GM18873 (cell line): ENCODE data around the gene CCM2.

Source experiments
- ATAC-seq: cut with Tn5 transposase; IDR thresholded peaks from one replicate; pipeline ENCODE4 v1.9.1; 2021; ENCODE audit warnings: mild to moderate bottlenecking, moderate library complexity, moderate number of reproducible peaks; ENCODE audit not compliant: unreplicated experiment, low FRiP score

Gene CCM2

DNA sequence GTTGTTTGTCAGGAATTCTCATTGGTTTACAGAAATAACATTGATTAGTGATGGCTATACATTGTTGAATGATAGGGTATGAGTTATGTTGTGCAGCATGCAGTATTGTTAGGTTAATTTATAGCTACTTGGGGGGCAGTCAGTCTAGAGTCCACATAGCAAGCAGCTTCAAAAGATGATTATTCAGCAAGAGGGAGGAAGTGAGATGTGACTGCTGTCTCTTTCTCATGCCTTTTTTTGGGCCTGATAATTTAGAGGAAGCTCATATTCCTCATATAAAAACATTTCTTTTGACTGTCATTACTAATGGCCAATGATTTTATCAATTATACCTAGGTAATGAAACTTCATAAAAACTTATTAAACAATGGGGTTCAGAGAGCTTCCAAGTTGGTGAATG is 114.9 kb downstream of the CCM2 start:
- ATAC-seq: no peak

DNA sequence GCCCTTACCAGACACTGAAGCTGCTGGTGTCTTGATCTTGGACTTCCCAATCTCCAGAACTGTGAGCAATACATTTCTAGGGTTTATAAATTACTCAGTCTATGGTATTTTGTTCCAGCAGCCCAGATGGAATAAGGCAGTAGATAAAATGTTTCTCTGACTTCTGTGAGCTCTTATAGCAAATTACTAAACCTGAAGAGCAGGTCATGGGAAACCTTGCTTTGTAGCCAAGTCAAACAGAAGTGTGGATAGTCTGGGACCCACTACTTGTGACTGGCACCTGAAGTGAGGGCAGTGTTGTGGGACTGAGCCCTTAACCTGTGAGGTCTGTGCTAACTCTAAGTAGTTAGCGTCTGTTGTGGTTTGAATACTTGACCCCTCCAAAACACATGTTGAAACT is 116.0 kb downstream of the CCM2 start:
- no peak for ATAC-seq

DNA sequence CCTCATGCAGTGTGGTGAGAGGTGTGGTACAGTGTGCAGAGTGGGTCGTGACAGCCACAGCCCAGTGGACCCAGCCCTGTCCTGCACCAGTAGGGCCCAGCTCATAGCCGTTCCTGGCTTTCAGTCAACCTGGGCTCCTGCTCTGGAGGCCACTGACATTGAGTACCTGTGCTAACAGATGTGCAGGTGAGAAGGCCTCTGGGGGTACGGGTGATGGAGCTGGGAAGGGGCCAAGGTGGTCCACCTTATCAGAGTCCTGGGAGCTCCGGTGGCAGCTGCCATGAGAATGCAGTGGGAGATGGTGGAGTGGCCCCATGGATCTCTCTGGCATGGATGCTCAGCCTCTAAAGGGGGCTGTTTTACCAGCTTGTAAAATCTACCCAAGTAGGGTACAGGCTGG is 117.6 kb downstream of the CCM2 start:
- ATAC-seq: no peak

DNA sequence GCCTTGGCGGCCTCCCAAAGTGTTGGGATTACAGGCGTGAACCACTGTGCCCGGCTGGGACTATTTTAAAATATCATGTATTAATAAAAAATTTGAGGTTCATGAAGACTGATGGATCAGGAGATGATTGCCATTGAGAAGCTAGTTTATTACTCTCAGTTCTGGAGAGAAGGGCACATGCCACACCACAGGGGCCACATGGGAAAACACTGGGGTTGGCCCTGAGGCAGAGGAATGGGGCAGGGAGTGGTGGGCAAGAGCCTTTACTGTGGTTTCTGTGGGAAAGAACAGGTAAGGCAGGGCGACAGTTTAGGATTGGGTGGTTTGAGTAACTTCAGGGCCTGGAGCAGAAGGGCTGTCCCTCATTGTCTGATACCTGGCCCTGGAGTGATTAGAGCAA is 118.3 kb downstream of the CCM2 start:
- no peak for ATAC-seq

DNA sequence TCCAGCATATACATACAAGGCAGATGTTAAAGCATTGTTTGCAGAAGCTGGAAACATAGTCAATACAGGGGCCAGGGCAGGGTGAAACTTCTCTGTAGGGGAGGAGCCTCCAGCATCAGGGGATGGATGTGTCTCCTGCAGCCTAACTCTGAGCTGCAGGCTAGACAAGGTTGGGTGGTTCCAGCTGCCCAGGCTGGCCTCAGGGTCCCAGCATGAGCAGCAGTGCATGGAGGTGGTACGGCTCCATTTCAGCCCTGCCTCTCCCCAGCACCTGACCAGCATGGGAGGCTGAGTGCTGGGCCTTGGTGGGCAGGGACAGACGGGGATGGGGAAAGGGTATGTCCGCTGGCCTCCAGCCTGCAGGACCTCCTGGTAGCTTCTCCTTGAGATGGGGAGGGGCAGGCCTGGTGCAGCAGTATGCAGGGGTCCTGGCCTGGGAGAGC is 118.9 kb downstream of the CCM2 start:
- ATAC-seq: no peak

DNA sequence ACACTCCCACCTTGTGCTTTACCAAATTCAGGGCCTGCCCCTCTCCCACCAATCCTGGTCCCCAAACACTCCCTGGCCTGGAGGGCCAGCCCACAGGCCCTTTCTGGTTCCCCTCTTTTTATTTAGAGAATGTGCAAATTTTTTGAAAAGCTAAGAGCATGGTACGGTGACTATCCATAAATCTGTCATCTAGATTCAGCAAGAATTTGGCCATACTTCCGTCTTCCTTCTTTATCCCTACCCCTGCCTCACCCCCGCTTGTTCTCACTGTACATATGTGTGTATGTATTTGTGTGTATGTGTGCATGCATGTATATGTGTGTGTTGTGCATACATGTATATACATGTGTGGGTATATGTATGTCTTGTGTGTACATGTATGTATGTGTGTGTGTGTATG is 119.5 kb downstream of the CCM2 start:
- no peak for ATAC-seq

DNA sequence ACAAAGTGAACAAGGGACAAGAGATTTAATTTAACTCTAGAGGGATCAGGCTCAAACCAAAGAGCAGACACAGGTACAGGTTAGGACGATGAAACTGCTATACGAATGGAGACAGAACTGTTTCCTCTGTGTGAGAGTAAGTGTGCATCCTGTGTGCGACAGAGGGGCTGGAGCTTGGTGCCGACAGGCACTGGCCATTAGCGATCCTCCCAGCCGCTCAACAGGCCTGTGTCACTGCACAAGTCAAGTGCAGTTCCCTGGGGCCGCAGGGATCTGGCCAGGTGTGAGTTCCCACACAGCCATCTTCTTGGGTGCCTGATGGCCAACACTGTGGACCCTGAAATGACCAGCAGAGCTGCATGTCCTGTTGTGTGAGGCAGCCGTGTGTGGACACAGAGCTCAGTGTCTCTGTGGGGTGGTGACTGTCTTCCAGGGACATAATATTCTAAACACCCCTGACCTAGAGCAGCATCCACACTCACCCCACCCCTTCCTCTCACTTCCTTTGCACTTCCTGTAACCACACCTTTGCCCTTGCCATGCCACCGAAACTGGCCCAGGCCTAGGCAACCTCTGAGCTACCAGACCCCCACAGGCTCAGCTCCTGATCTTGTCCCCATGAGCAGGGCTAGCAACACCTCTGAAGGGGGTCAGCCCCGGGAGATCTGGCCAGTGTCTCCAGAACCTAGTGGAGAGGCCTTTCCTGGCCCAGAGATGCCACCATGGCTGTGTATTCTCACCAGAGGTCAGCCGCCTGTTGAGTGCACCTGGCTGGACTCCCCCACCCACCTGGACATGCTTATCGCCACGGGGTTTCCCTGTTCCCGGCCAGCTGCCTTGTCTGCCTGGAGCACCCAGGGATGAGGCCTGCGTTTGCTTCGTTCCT is 123.2 kb downstream of the CCM2 start:
- ATAC-seq: no peak

DNA sequence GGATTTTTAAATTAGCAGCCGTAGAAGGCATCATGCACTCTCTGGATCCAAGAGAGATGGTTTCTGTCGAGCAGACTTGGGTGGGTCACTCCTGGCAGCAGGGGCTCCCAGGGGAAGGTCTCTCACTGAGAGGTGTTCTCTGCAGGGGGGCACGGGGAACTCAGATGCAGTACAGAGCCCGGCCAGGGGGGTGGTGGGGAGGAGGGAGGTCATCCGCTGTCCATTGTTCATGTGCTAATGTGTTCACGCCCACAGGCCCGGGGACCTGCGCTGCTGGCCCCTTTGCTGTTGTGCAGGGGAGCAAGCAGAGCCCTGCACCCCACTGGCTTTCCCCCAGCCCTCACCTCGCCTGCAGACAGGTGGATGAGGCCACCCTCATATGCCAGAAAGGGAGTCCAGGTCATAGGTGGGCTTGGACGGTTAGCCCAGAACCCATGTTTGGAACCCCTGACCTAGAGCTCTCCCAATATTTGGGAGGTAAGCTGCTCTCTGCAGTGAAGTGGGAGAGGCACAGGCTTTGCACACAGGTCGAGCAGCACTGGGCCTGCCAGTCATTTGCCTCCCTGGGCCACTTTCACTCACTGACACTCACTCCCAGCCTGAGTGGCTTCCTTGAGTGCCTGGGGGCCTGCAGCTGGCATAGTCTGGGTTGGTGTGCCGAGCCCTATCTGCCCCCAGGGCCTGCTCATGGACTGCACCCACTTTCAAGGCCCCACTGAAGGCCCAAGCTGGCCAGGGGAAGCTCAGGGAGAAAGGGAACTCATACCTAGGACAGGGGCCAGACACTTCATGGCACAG is 124.1 kb downstream of the CCM2 start:
- ATAC-seq: no peak

DNA sequence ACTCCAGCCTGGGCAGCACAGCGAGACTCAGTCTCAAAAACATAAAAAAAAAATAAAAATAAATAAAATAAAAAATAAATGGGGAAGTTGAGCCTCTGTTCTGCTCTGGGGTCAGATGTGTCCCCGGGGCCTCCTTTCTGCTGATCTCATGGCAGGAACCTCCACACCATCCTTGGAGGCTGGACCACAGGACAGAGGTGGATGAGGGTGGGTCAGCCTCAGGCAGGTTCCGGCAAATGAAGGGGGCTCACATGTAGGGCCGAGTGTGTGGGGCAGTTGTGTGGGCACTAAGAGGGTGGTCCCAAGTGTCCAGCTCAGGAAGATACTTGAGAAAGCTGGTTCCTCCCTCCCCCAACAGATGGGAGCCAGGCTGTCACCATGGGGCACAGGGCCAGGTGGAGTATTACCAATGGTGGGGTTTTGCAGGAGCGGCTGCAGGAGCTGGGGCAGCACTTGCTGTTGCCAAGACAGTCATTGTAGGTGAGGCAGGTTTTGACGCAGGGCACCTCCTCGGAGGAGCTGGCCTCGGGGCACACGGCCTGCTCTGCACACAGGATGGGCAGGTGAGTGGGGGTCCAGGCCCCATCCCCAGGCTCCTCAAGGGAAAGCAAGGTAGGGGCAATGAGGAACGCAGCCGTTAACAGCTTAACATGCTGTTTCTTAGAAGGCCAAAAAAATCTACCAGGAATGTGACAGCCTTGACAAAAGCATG is 125.3 kb downstream of the CCM2 start:
- no peak for ATAC-seq
